UCSD-AML1 (cell line): Measurements from ENCODE around the gene LRRC4C.
"Not testable (repeated sequence)": the region's sequence is repeated elsewhere in the genome, so short reads cannot be mapped to it uniquely, and the experiment has no call there.

Experiments
- DNase-seq: peaks from one replicate; lab custom pipeline; 2025; ENCODE audit not compliant: unreplicated experiment; lab: John Stamatoyannopoulos, UW

Gene LRRC4C

DNA sequence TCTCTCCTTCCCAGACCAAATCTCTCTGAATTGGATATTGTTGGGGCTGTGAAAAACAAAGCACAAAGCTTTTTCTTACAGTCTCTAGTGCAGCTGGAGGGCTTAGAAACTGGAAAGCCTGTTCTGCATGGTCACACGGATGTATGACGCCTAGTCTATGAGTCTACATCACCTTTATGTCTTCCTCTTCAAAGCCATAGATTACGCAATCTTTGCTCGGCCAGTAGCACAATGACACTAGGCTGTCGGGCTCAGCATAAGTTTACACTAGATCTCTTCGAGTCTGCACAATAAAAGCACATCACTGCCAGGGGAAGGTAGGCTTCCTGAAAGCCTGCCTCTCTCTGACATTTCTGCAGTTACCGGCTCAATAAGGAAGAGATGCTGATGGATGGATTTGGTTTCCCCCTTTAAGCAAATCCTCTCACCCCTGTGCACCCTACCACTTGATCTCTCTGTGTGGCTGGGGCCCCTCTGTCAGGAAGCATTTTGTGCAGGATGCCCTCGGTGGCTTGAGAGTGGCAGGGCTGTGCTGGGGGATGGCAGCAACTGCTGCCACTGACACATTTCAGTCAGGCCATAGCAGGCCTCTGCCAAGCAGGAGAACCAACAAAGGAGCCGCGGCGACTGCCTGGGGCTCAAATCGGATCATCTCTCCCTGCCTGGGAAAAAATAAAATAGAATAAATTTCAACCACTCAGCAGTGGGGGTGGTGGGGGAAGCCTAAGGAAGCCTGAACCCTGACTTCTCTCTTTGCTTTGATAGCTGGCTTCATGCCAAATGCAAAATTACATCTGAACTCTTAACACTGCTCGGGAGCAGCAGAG, 1272.8 kb downstream of the LRRC4C start:
- DNase-seq: no peak

DNA sequence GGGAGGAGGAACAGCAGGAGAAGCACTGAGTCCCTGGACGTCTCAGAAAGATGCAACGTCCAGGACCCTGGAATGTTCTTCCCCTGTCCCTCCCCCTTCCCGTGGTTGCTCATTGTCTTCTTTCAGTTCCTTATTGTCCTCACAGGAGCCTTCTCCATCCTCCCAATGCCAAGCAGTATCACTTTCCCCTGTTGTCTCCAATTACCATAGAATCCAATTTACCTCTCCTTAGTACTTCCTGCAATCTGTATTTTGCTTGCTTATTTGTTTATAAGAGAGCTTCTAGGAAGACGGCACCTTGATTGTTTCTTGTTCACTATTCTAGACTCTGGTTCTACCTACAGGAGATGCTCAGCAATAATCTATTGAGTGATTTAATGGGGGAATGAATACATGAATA, 1273.7 kb downstream of the LRRC4C start:
- DNase-seq: no peak

DNA sequence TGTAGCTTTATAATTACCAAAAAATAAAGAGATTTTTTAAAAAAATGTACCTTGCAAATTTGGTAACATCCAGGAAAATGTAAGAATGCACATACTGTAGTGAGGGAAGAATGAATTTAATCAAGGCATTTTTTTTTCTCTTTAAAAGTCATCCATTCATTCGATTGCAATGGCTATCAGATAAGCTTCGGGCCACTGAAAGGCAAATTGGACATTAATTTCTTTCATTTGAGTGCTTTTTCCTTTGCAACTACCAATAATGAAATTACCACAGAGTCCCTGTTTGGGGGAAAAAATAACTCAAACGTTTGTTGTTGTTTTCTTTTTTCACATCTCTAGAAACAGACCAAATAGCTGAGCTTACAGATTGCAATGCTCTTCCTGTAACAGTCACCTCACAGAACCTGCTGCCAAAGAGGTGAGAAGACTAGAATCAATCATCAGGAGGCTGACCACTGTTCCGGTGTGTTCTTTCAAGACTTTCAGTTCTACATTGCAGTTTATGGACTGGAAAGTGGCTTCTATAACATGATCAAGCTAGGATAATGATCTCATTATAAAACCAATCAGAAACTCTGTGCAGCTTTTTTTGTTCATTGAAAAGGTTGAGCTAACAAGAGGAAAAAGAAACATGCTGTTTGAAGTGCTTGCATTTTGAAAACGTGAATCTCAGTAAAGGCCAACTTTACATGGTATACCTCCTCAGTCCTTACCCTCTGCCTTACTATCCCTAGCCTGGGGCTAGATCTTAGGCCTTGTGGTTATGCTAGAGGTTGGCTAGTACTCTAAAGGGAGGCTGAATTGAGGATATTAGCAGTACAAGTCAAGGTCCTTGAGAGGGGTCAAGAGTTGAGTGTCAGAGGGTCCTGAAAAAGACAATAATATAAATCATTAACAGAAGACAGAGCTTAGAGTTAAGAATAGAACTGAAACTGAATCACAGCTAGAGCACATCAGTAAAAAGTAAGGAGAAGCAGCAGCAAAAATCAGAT, 1276.1 kb downstream of the LRRC4C start:
- DNase-seq: no peak

DNA sequence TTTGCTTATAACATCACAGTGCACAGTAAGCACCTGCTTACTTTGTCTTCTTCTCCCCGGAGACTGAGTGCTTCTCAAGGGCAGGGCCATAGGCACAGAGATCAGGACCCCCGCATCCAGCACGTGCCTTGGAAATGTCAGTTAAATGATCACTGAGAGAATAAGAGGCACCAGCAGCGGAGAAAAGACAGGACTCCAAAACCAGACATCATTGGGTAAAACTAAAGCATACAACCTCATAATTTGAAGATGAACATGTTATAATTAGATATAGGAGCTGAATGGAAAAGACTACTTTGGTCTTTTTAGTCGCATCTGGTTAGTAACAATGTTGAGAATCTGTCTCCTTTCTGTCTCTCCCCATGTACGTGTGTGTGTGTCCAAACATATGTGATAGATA, 1279.9 kb downstream of the LRRC4C start:
- DNase-seq: no peak

DNA sequence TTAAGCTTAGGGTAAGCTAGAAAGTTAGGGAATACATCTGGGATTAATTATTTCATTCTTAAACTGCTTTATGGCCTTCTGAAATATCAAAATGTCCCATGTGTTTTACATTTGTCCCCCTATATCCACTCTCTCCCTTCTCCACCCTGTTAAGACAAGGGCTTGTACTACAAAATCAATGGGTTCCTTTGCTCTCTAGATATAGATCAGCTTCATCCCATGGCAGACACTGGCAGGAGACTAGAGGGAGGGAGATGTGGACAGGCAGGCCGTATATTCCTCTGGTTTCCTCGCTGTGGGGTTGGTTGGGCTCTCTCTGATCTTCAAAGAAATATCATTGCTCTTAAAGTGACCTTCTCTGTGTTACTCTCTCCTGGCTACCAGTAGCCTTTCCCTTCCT, 1281.0 kb downstream of the LRRC4C start:
- no peak for DNase-seq

DNA sequence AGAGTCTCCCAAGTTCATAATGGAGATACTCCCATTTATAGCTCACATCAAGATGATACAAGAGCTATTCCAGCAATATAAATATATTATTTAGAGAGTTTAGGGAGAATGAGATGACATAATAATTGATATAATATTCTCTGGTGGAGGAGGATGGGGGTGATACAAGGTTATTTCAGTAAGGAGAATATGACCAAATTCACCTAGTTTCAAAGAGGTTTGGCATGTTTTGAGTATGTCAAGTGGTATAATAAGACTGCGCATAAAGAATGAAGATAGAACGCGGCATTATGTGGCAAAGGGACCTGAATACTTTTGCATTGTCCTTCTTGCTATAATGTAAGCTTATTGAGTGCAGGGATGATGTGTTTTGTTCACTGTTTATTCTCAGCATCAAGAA, 1283.5 kb downstream of the LRRC4C start:
- DNase-seq: no peak

DNA sequence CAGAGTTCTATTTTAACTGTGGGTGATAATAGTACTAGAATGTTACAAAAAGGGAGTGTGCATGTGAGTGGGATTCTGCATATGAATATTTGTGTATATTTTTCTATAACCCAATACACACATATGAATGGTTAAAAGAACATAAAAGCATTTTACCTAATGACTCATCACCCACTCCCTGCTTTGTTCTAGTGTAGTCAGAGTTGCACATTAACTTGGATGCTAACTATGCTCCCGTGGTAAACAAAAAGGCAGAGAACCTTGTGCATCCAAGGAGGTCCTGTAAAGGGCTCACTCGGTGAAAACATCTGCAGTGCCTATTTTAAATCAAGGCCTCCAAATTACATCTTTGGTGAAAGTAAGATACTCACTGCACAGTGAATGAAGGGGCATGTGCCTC, 1289.4 kb downstream of the LRRC4C start:
- no peak for DNase-seq

DNA sequence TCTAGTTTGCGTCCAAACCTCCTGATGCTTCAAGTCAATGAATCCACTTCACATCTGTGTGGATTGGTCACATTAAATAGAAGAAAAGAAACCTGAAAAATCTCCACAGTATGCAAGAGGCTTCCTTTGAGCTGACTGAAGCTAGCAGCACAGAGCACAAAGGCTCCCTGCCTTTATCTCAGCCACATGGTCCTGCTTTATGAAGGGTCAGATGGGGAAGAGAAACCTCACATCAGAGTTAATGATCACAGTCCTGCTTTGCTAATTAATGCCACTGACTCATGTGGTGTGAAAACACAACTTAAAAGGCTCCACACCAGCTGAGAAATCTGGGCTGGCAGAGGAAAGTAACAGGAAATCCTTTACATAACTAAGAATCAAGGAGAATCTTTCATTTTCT, 1291.0 kb downstream of the LRRC4C start:
- no peak for DNase-seq

DNA sequence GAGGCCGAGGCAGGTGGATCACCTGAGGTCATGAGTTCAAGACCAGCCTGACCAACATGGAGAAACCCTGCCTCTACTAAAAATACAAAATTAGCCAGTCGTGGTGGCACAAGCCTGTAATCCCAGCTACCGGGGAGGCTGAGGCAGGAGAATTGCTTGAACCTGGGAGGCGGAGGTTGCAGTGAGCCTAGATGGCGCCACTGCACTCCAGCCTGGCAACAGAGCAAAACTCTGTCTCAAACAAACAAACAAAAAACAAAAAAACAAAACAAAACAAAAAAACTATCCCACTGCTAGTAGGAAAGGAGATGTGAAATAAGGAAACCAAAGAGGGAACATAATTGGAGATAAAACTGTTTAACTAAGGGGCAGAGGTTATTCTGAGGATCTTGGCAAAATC, 1291.6 kb downstream of the LRRC4C start:
- not testable (repeated sequence) for DNase-seq

DNA sequence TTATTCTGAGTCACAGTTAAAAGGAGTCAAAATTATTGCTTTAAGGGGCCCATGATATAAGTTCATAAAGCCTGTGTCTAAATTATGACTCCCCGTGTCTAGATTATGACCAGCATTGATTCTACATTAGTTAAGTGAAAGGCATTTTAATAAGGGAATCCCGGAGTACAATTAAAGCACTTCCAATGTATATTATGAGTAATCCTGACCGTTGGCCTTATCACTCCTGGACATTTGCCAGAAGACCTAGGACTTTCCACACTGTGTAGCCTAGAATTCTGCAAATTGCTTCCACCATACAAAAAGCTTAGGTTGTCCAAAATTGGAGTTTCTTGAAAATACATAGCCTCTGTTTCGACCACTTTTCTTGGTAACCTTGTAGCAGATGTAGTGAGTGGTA, 1292.6 kb downstream of the LRRC4C start:
- no peak for DNase-seq

DNA sequence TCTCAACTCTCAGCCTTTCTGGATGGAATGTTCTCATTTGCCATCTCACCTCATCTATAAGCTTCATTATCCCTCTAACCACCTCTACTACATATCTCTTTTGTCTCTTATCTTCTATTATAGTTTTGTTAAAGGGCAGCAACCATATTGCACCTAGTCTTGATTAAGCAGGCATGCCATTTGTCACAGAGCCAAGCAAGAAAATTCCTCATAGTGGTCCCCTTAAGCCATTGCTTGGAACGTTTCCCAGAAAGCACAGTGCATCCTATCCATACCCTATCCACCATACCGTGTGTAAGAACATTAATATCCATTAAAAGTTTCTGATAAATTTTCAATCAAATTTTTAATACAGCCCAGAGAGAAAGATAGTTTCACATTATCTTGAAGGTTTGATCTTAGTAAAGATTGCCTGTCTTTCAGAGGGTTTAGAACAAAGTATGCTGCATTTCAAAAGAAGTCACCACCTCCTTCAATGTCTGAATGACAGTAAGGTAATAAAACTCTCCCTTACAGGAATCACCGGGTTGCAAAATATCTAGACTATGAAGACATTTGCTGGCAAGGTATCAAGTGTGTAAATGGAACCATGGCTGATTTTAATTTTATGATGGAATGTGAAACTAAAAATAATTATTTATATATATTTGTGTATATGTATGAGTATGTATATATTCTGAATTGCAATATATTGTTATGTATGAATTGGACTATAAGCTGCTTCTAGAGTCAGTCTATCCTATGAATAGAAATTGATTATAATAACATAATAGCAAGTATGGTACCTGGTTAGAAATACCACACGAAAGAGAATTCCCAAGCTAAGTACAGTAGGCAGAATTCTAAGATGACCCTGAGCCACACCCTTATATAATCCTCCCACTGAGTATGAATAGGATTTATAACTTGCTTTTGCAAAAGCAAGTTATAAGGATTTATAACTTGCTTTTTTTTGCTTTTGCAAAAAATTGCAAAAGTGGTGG, 1296.3 kb downstream of the LRRC4C start:
- no peak for DNase-seq

DNA sequence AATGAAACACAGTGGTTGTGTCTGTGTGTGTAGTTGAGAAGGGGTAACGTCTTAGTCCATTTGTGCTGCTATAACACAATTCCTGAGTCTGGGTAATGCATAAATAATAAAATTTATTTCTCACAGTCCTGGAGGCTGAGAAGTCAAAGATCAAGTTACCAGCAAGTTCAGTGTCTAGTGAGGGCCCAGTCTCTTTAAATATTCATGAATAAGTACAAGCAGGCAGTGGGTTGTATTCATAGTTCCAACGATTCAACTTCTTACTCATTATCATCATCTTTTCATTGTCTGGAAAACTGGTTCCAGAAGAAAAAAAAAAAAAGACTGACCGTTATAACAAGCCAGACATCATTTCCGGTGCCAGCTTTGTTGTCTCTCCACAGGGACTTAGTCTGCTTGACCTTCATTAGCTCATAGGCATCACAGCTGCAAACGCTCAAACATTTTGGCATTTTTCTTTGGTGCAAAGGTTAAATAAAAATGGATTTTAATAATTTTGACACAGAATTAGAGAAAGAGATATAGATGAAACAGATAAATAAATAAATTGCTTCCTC, 1297.5 kb downstream of the LRRC4C start:
- DNase-seq: no peak

DNA sequence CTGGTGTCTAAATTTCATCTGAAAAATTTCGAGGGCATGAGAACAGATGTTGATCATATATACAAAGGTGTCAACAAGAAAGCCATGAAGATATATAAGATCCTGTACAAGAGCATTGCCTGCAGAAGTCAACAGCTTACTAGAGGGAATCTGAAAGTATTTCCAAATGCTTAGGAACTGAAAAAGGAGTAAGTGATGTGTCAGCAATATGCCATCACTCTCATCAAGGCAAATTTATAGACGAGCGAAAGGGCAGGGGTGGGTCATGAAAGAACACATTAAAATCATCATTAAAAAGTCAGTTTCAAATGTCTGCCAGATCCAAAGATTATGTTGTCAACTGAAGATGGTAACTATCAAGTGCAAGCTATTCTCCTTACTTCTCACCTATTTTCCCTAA, 1299.0 kb downstream of the LRRC4C start:
- no peak for DNase-seq

DNA sequence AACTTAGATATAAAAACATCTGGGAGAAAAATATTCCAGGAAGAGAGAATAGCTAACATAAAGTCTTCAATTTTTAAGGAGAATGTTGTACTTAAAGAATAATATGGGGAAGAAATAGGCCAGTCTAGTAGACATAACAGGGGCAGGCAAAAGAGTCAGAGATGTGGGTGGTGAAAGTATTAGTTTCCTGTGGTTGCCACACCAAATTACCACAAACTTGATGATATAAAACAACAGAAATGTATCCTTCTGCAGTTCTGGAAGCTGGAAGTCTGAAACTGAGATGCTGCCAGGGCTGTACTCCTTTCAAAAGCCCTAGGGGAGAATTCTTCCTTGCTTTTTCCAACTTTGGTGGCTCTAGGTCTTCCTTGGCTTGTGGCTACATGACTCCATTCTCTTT, 1309.7 kb downstream of the LRRC4C start:
- DNase-seq: no peak

DNA sequence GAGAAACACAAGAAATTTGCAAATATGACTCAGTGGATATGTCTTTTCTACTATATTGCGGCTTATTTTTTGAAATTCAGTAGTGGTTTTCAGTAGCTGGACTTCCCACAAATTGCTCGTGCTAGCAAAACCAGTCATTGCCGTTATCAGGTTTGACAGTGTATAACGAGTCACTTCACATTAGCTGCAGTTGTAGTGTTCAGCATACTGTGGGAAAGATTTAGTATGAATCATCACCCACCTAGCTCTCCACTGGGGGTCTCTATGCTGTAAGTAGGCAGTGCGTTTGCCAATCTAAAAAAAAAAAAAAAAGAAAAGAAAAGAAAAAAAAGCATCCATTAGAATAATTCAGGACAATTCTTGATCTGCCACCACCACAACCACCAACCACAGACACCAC, 1318.9 kb downstream of the LRRC4C start:
- DNase-seq: no peak

DNA sequence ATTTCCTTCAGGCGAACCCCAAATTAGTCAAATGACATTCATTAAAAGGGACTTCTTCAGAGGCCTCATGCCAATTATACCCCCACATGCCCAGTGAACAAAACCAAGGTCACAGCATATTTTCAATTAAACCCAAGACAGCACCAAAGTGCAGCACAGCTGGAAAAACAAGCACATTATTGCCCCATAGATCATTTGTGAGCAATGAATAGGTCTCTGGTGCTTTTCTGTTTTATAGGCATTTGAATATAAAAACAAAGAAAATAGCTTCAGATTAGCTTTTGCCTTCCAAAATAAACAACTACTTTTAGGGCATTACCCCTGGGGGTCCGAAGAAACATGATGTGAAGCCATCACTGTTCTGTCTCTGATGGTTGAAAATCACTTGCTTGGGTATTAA, 1319.9 kb downstream of the LRRC4C start:
- no peak for DNase-seq

DNA sequence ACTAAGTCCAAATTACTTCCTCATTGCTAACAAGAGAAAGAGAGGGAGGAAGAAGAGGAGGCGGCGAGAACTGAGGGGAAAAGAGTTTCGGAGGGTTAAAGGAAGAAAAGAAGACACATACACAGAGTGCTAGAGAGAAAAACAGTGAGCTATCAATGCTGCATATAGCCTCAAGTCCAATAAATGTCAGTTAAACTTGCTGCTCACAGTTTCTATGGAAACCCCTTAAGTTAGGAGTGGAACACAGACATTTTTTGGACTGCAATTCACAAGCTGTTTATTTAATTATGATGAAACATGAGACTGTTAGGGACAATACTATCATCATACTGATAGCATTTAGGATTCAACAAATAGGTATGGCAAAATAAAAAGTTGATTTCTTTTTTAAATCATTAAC, 1320.4 kb downstream of the LRRC4C start:
- DNase-seq: no peak

DNA sequence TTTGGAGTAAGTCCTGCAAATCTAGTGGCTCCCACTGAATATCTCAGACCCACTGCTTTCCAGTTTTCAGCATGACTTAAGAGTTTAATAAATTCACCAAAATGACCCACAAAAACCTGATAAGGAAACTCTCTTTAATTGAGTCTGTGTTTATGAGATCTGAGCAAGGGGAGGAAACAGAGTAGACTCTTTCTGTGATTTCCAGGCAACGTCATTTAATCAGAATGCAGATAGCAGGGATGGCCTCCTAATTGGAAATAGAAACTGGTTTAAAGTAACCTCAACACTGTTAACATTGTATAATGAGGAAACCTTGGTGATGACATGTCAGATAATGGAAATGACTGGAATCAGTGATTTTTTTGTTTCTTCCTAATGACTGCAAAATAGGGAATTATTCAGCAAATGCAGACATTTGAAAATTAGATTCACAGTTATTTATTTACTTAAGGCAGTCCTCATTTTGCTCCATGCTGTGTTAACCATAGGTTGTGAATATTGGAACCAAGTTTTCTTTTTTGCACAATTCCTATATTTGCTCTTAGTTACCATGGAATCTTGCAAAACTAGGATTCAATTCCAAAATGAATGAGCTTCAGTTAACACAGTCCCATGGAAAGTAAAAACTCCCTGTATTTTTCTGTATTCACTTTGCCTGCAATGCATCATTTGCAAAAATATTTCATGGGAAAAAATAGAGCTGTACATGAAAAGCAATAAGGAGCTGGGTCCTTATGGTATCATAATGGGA, 1324.5 kb downstream of the LRRC4C start:
- DNase-seq: no peak

DNA sequence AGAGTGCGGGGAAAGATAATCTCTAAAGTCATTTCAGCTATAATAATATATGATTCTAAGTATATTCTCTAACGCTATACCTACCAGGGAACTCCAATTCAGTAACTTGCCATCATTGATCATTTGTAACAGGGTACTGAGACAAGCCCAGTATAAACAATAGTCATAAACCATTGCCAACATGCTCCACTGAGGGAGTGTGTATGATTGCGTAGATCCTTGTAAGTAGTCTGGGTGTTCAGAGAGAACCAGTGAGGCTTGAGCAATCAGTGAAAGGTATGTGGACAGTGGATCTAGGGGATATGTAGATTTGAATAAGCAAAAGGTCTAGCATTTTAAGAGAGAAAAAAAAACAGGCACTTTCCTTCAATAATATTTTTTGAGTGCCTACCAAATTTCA, 1326.0 kb downstream of the LRRC4C start:
- no peak for DNase-seq

DNA sequence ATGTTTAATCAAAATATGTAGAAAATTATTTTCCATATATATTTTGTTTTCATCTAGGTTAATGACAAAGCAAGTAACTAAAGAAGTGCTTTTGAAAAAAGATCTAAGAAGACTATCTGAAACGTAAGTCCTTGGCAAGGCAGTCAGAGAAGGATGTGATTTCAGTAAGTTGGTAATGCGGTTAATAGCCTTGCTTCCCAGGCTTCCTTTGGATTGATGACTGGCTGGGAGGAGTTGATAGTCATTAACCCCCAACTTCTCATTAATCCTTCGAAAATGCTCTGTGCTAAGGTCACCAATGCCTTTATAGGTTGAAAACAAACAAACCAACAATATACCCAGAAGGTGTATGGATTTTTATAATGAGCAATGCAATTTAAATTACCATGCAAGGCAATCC, 1326.5 kb downstream of the LRRC4C start:
- no peak for DNase-seq
